Gastroesophageal sphincter (tissue), 3 donors: ENCODE data around the gene CCDC178.

Experiments used
- CTCF ChIP-seq, 4 experiments: fragments of 200-600 bp in 2 of 4; fragments of 450-650 bp in 2 of 4; sonication (generic) in 1 of 4; IDR thresholded peaks; one replicate each; pipeline ENCODE4 v1.5.1; 2017 to 2019; ENCODE audit warnings: antibody characterized with exemption in 4 of 4, mild to moderate bottlenecking in 2 of 4, moderate library complexity in 2 of 4
- EP300 ChIP-seq: sonication (generic); formaldehyde crosslinking; IDR thresholded peaks from one replicate; pipeline ENCODE4 v1.6.1; 2017; ENCODE audit warnings: antibody characterized with exemption, mild to moderate bottlenecking
- POLR2A ChIP-seq, 2 donors: fragments of 450-650 bp; IDR thresholded peaks; one replicate each; pipeline ENCODE4 v1.6.1; 2017; ENCODE audit warnings: antibody characterized with exemption in 2 of 2, mild to moderate bottlenecking in 2 of 2, moderate library complexity in 1 of 2
- POLR2AphosphoS5 ChIP-seq: sonication (generic); formaldehyde crosslinking; IDR thresholded peaks from one replicate; pipeline ENCODE4 v1.6.1; 2017; ENCODE audit warnings: antibody characterized with exemption

- TF ChIP-seq CTCF (IDR thresholded peaks at IDR 0.05): no peak
- no peak for TF ChIP-seq POLR2AphosphoS5
- no peak for TF ChIP-seq POLR2A (IDR thresholded peaks at IDR 0.05)
- no peak for TF ChIP-seq EP300
These were observed 19.3 kb downstream of the CCDC178 start for GRCh38 chr18:33421225-33421624.
